Mesenchymal stem cell (in vitro differentiated cells and primary cell): ENCODE data around the gene NEK11.

ENCODE experiments used
- DNase-seq: peaks from one replicate; pipeline ENCODE4 v3.0.0-alpha.2; 2013
- H2AFZ ChIP-seq: one replicate; pipeline ENCODE4 v1.6.1; 2013; ENCODE audit warnings: low read depth, mild to moderate bottlenecking, control low read depth, inconsistent platforms, low read length, moderate library complexity
- H2AK5ac ChIP-seq: 2 replicates; pipeline ENCODE4 v1.6.1; 2013; ENCODE audit warnings: low read length, moderate library complexity, mild to moderate bottlenecking, inconsistent platforms; ENCODE audit not compliant: severe bottlenecking
- H2BK120ac ChIP-seq: one replicate; pipeline ENCODE4 v1.6.1; 2013; ENCODE audit warnings: low read depth, mild to moderate bottlenecking, inconsistent platforms, low read length, moderate library complexity
- H2BK12ac ChIP-seq, 2 experiments: one replicate each; pipeline ENCODE4 v1.6.1; 2013; ENCODE audit warnings: inconsistent platforms in 2 of 2, low read length in 2 of 2, mild to moderate bottlenecking in 2 of 2, moderate library complexity in 2 of 2, control low read depth in 1 of 2
- H2BK15ac ChIP-seq: one replicate; pipeline ENCODE4 v1.6.1; 2013; ENCODE audit warnings: mild to moderate bottlenecking, low read depth, inconsistent platforms; ENCODE audit not compliant: poor library complexity, severe bottlenecking
- H2BK5ac ChIP-seq: 2 replicates; pipeline ENCODE4 v1.6.1; 2013; ENCODE audit warnings: low read depth, mild to moderate bottlenecking, low read length, control low read depth, inconsistent platforms; ENCODE audit not compliant: poor library complexity, severe bottlenecking
- H3K14ac ChIP-seq, 2 experiments: one replicate each; pipeline ENCODE4 v1.6.1; 2013; ENCODE audit warnings: inconsistent platforms in 2 of 2, low read length in 2 of 2, control low read depth in 1 of 2, mild to moderate bottlenecking in 1 of 2, moderate library complexity in 1 of 2
- H3K18ac ChIP-seq, 2 experiments: one replicate each; pipeline ENCODE4 v1.6.1; 2013; ENCODE audit warnings: inconsistent platforms in 2 of 2, low read length in 2 of 2, control low read depth in 1 of 2, low read depth in 1 of 2, mild to moderate bottlenecking in 1 of 2
- H3K23ac ChIP-seq, 2 experiments: one replicate each; pipeline ENCODE4 v1.6.1; 2013; ENCODE audit warnings: inconsistent platforms in 2 of 2, low read length in 2 of 2, mild to moderate bottlenecking in 2 of 2, moderate library complexity in 2 of 2, control low read depth in 1 of 2
- H3K27ac ChIP-seq: 2 replicates; pipeline ENCODE4 v1.5.1; 2013; ENCODE audit warnings: mild to moderate bottlenecking, moderate library complexity, low read length, control low read depth, inconsistent platforms; ENCODE audit not compliant: poor library complexity, severe bottlenecking
- H3K27me3 ChIP-seq, 2 experiments: 2 replicates each; pipeline versions ENCODE4 v1.6.1 to v1.7.0; 2013; ENCODE audit warnings: low read length in 2 of 2, mild to moderate bottlenecking in 2 of 2, moderate library complexity in 2 of 2, control low read depth in 1 of 2, inconsistent platforms in 1 of 2; ENCODE audit not compliant: control insufficient read depth in 1 of 2, insufficient read depth in 1 of 2
- H3K36me3 ChIP-seq, 2 experiments: 2 replicates each; pipeline versions ENCODE4 v1.6.1 to v1.7.0; 2013; ENCODE audit warnings: low read length in 2 of 2, control low read depth in 1 of 2, inconsistent platforms in 1 of 2, low read depth in 1 of 2, mild to moderate bottlenecking in 1 of 2; ENCODE audit not compliant: insufficient read depth in 2 of 2, control insufficient read depth in 1 of 2
- H3K4ac ChIP-seq, 2 experiments: one replicate each; pipeline ENCODE4 v1.6.1; 2013; ENCODE audit warnings: inconsistent platforms in 2 of 2, low read length in 2 of 2, mild to moderate bottlenecking in 2 of 2, moderate library complexity in 2 of 2, control low read depth in 1 of 2, low read depth in 1 of 2
- H3K4me1 ChIP-seq: 2 replicates; pipeline ENCODE4 v1.6.1; 2013; ENCODE audit warnings: low read depth, low read length, control low read depth; ENCODE audit not compliant: control insufficient read depth, insufficient read depth
- H3K4me2 ChIP-seq: 2 replicates; pipeline ENCODE4 v1.6.1; 2013; ENCODE audit warnings: low read length, mild to moderate bottlenecking, inconsistent platforms; ENCODE audit not compliant: poor library complexity, severe bottlenecking
- H3K4me3 ChIP-seq, 2 experiments: 2 replicates each; pipeline versions ENCODE4 v1.5.1 to v1.7.0; 2013; ENCODE audit warnings: low read length in 2 of 2, mild to moderate bottlenecking in 2 of 2, control low read depth in 1 of 2, low read depth in 1 of 2; ENCODE audit not compliant: insufficient read depth in 1 of 2
- H3K79me1 ChIP-seq: replicated peaks from 2 replicates; pipeline ENCODE4 v1.6.1; 2013; ENCODE audit warnings: mild to moderate bottlenecking, control low read depth, low read length, inconsistent platforms; ENCODE audit not compliant: poor library complexity, severe bottlenecking
- H3K9ac ChIP-seq: 2 replicates; pipeline ENCODE4 v1.7.0; 2013; ENCODE audit warnings: mild to moderate bottlenecking, low read length, moderate library complexity
- H3K9me3 ChIP-seq: 2 replicates; pipeline ENCODE4 v1.7.0; 2013; ENCODE audit warnings: mild to moderate bottlenecking, low read length; ENCODE audit not compliant: control insufficient read depth
- H4K8ac ChIP-seq: one replicate; pipeline ENCODE4 v1.6.1; 2013; ENCODE audit warnings: inconsistent platforms, mild to moderate bottlenecking, low read length, moderate library complexity
- H4K91ac ChIP-seq: one replicate; pipeline ENCODE4 v1.6.1; 2013; ENCODE audit warnings: mild to moderate bottlenecking, low read length, inconsistent platforms
- WGBS: methylation state at CpG from one replicate; pipeline ENCODE4 v1.1.7; 2013; ENCODE audit warnings: mixed read lengths; 5-methylcytosine and 5-hydroxymethylcytosine counted together

Gene NEK11

GRCh38 chr3:131361464-131362421, 335.1 kb downstream of the NEK11 start:
- H3K18ac ChIP-seq = peak overlapping the region; percentile 19 to 31
- no peak overlapping the region for H2BK15ac ChIP-seq
- peaks cover 6% of the 10 kb centered on the region for H3K4me1 ChIP-seq
- H3K4me3 ChIP-seq = peak overlapping the region; percentile 34 to 77
- no peak overlapping the region for H2BK120ac ChIP-seq
- H3K27me3 ChIP-seq = no peaks in the 10 kb centered on the region
- peak overlapping the region; percentile 87 for H4K8ac ChIP-seq
- no peaks in the 10 kb centered on the region for H3K79me1 ChIP-seq
- no peak overlapping the region for H3K27ac ChIP-seq
- H2BK5ac ChIP-seq = no peak overlapping the region
- H4K91ac ChIP-seq = no peak overlapping the region
- DNase-seq = peak; percentile 37
- 16% methylated on average over 62 of the region's 64 CpGs for WGBS
- H3K36me3 ChIP-seq = no peaks in the 10 kb centered on the region
- peak overlapping the region; percentile 43 for H2AFZ ChIP-seq
- no peak overlapping the region for H2AK5ac ChIP-seq
- H3K14ac ChIP-seq = peak overlapping the region in 1 of 2 experiments; percentile 36
- H3K23ac ChIP-seq = no peak overlapping the region
- no peaks in the 10 kb centered on the region for H3K9me3 ChIP-seq
- peak overlapping the region; percentile 75 for H3K9ac ChIP-seq
- H2BK12ac ChIP-seq = no peak overlapping the region
- H3K4ac ChIP-seq = no peak overlapping the region
- H3K4me2 ChIP-seq = peak overlapping the region; percentile 40

DNA sequence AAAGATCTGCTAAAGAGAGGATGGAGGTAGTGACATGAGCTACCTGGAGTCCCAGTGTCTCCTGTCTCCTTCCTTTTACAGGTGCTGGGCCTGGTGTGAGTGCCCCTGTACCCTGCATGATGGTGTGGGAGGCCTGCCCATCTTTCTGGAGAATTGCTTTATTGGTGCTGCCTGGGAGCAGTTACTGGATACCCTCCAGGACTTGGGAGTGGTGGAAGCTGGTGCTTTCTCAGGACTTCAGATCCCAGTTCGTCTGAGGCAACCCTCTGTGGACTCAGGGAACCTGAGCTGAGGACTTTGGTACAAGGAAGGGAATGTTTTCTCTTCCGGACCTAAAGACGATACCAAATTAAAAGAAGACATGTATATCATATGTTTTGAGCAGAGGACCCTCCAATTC, 336.6 kb downstream of the NEK11 start:
- Histone ChIP-seq H4K91ac (no peak overlapping the region), H3K4me1 (peaks cover 6% of the 10 kb centered on the region), H3K4me2 (no peak overlapping the region), H3K23ac (no peak overlapping the region), H3K4ac (no peak overlapping the region), H3K79me1 (no peaks in the 10 kb centered on the region), H3K18ac (no peak overlapping the region), H3K27ac (no peak overlapping the region), H2BK12ac (no peak overlapping the region), H2BK120ac (no peak overlapping the region), H2AFZ (no peak overlapping the region), H3K9me3 (no peaks in the 10 kb centered on the region), H3K27me3 (no peaks in the 10 kb centered on the region), H3K36me3 (no peaks in the 10 kb centered on the region), H3K4me3 (no peak overlapping the region), H3K9ac (no peak overlapping the region), H4K8ac (no peak overlapping the region), H3K14ac (no peak overlapping the region), H2BK15ac (no peak overlapping the region), H2BK5ac (no peak overlapping the region), H2AK5ac (no peak overlapping the region)
- no peak for DNase-seq
- WGBS = 90% methylated on average over 3 of the region's 3 CpGs

- no peak overlapping the region for H2AFZ ChIP-seq
- no peak overlapping the region for H2BK15ac ChIP-seq
- no peaks in the 10 kb centered on the region for H3K9me3 ChIP-seq
- H2BK5ac ChIP-seq = no peak overlapping the region
- H3K18ac ChIP-seq = no peak overlapping the region
- H3K9ac ChIP-seq = no peak overlapping the region
- no peak overlapping the region for H3K27ac ChIP-seq
- H3K36me3 ChIP-seq = peaks cover 14 to 46% of the 10 kb centered on the region in 2 experiments
- no peak overlapping the region for H3K4ac ChIP-seq
- no peak overlapping the region for H3K14ac ChIP-seq
- H4K8ac ChIP-seq = peak overlapping the region; percentile 24
- no peak overlapping the region for H2AK5ac ChIP-seq
- no peak overlapping the region for H3K4me2 ChIP-seq
- no peaks in the 10 kb centered on the region for H3K4me1 ChIP-seq
- DNase-seq = no peak
- peaks cover 3% of the 10 kb centered on the region for H3K79me1 ChIP-seq
- whole genome bisulfite sequencing = 92% methylated on average over 10 of the region's 10 CpGs
- no peak overlapping the region for H2BK12ac ChIP-seq
- H4K91ac ChIP-seq = no peak overlapping the region
- H3K23ac ChIP-seq = no peak overlapping the region
- no peak overlapping the region for H2BK120ac ChIP-seq
- H3K4me3 ChIP-seq = no peak overlapping the region
- H3K27me3 ChIP-seq = no peaks in the 10 kb centered on the region
Observed at GRCh38 chr3:131370935-131371687, 344.4 kb downstream of the NEK11 start.

GRCh38 chr3:131371688-131372066, 345.0 kb downstream of the NEK11 start:
- Histone ChIP-seq H2BK5ac (no peak overlapping the region), H3K27me3 (no peaks in the 10 kb centered on the region), H3K14ac (peak overlapping the region in 1 of 2 experiments; percentile 10), H3K18ac (no peak overlapping the region), H2AK5ac (no peak overlapping the region), H2AFZ (no peak overlapping the region), H3K4me1 (no peaks in the 10 kb centered on the region), H3K4me3 (peak overlapping the region in 1 of 2 experiments; percentile 32), H4K8ac (no peak overlapping the region), H2BK15ac (no peak overlapping the region), H2BK12ac (no peak overlapping the region), H3K4ac (no peak overlapping the region), H3K23ac (peak overlapping the region in 1 of 2 experiments; percentile 79), H3K36me3 (peaks cover 14 to 52% of the 10 kb centered on the region in 2 experiments), H3K4me2 (no peak overlapping the region), H3K79me1 (peaks cover 3% of the 10 kb centered on the region), H4K91ac (no peak overlapping the region), H3K9me3 (no peaks in the 10 kb centered on the region), H2BK120ac (no peak overlapping the region), H3K9ac (no peak overlapping the region), H3K27ac (no peak overlapping the region)
- DNase-seq = no peak
- 97% methylated on average over 2 of the region's 2 CpGs for WGBS
